Esophagus muscularis mucosa (tissue), 4 donors: Measurements from ENCODE around the gene F10. TPM values are rescaled to one million over a fixed set of nuclear protein-coding genes. Genes with fewer than 3 reads are reported as not detected.

Experiments used
- DNase-seq: peaks from one replicate; pipeline ENCODE4 v3.0.0-alpha.2; 2017; ENCODE audit errors: extremely low spot score
- H3K27ac ChIP-seq, 4 donors: fragments of 200-600 bp; sonication (generic); replicated peaks in 1 of 4; 1 replicate in 3 of 4; 2 replicates in 1 of 4; pipeline ENCODE4 v1.5.1; 2016 to 2019; ENCODE audit warnings: mild to moderate bottlenecking in 1 of 4
- H3K27me3 ChIP-seq, 4 donors: fragments of 200-600 bp; sonication (generic); one replicate each; pipeline versions ENCODE4 v1.5.1 to v1.6.0; 2016 to 2019
- H3K36me3 ChIP-seq, 4 donors: fragments of 200-600 bp; sonication (generic); one replicate each; pipeline ENCODE4 v1.5.1; 2016 to 2019
- H3K4me1 ChIP-seq, 4 donors: fragments of 200-600 bp; sonication (generic); one replicate each; pipeline ENCODE4 v1.5.1; 2016 to 2019
- H3K4me3 ChIP-seq, 4 donors: fragments of 200-600 bp; sonication (generic); 1 replicate in 2 of 4; 2 replicates in 2 of 4; pipeline ENCODE4 v1.5.1; 2016 to 2019; ENCODE audit warnings: mild to moderate bottlenecking in 4 of 4, moderate library complexity in 1 of 4
- H3K9me3 ChIP-seq, 4 donors: fragments of 200-600 bp; sonication (generic); 1 replicate in 3 of 4; 2 replicates in 1 of 4; pipeline ENCODE4 v1.5.1; 2016 to 2019
- EP300 ChIP-seq: sonication (generic); formaldehyde crosslinking; IDR thresholded peaks from one replicate; pipeline ENCODE4 v1.6.1; 2017; ENCODE audit warnings: antibody characterized with exemption
- POLR2A ChIP-seq: fragments of 450-650 bp; IDR thresholded peaks from one replicate; pipeline ENCODE4 v1.6.1; 2017; ENCODE audit warnings: antibody characterized with exemption, moderate library complexity, mild to moderate bottlenecking, low read depth
- POLR2AphosphoS5 ChIP-seq, 2 donors: sonication (generic); formaldehyde crosslinking; IDR thresholded peaks; one replicate each; pipeline ENCODE4 v1.6.1; 2017; ENCODE audit warnings: antibody characterized with exemption in 2 of 2
- WGBS: methylation state at CpG from one replicate; pipeline ENCODE4 v1.1.5; 2018; 5-methylcytosine and 5-hydroxymethylcytosine counted together
- intact Hi-C: fragments of 100-400 bp; cut with DNase I; formaldehyde crosslinking; loops from one replicate; pipeline ENCODE4 v1.15.1; 2023
- total RNA-seq, 4 donors: library from RNA; depleted of rRNA; stranded (reverse); fragments of >200 nt; gene quantifications; one replicate each; pipeline versions ENCODE4 v1.1.0 to v1.2.1, GENCODE V29; 2016
- TF ChIP-seq, protein P1 (sequence below), 3 experiments: fragments of 200-600 bp in 2 of 3; fragments of 450-650 bp in 1 of 3; sonication (generic) in 2 of 3; IDR thresholded peaks; one replicate each; pipeline ENCODE4 v1.5.1; 2017 to 2019; ENCODE audit warnings: antibody characterized with exemption in 3 of 3, mild to moderate bottlenecking in 2 of 3, moderate library complexity in 1 of 3

Gene F10
- total RNA-seq, 4 donors from 2014 or later = 4.6 to 20.5 (median 11.7) TPM

DNA sequence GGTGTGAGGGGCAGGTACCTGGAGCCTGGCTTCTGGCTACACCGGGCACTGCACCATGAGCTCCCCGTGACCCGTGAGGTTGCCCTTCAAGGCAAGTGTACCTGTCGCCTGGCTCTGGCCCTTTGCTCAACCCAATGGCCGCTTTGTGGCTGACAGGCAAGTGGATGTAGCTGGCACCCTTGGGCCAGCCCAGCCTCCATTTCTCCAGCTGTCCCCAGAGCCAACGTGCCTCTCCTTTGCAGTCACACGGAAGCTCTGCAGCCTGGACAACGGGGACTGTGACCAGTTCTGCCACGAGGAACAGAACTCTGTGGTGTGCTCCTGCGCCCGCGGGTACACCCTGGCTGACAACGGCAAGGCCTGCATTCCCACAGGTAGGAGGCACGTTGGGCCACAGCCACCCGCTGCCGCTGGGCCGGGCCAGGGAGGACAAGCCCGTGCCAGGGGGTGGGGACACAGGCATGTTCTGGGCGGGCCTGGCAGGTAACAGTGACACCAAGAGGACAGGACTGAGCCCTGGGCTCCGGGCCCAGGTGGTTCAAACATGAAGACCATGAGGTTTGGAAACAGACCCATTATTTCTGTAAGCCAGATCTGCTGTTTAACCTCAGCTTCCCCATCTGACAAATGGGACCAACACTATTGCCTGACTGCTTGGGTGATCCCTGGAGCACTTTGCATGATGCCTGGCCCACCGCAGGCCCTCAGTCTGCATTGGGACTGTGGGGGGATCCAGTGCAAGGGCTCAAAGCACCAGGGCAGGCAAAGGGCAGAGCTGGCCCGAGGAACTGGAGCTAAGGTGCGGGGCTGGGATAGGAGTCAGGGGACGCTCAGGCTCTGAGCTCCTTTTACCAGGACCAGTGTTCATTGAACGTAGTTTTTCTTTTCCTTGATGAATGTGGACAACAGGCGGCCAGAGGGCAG, 18.3 kb downstream of the F10 start:
- H3K9me3 ChIP-seq = no peaks in the 10 kb centered on the region
- WGBS = 89% methylated on average over 12 of the region's 26 CpGs
- no peaks in the 10 kb centered on the region for H3K27me3 ChIP-seq
- H3K4me3 ChIP-seq = no peak overlapping the region
- peaks cover 0 to 12% (median 0%) of the 10 kb centered on the region in 4 donors for H3K36me3 ChIP-seq
- DNase-seq = no peak
- no peaks in the 10 kb centered on the region for H3K4me1 ChIP-seq
- no peak overlapping the region for H3K27ac ChIP-seq
- intact Hi-C loops = no loop called here
- no peak for TF ChIP-seq EP300
- TF ChIP-seq POLR2AphosphoS5 (IDR thresholded peaks at IDR 0.05) = no peak
- TF ChIP-seq, protein P1, sequence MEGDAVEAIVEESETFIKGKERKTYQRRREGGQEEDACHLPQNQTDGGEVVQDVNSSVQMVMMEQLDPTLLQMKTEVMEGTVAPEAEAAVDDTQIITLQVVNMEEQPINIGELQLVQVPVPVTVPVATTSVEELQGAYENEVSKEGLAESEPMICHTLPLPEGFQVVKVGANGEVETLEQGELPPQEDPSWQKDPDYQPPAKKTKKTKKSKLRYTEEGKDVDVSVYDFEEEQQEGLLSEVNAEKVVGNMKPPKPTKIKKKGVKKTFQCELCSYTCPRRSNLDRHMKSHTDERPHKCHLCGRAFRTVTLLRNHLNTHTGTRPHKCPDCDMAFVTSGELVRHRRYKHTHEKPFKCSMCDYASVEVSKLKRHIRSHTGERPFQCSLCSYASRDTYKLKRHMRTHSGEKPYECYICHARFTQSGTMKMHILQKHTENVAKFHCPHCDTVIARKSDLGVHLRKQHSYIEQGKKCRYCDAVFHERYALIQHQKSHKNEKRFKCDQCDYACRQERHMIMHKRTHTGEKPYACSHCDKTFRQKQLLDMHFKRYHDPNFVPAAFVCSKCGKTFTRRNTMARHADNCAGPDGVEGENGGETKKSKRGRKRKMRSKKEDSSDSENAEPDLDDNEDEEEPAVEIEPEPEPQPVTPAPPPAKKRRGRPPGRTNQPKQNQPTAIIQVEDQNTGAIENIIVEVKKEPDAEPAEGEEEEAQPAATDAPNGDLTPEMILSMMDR (IDR thresholded peaks at IDR 0.05) = no peak
- no peak for TF ChIP-seq POLR2A

DNA sequence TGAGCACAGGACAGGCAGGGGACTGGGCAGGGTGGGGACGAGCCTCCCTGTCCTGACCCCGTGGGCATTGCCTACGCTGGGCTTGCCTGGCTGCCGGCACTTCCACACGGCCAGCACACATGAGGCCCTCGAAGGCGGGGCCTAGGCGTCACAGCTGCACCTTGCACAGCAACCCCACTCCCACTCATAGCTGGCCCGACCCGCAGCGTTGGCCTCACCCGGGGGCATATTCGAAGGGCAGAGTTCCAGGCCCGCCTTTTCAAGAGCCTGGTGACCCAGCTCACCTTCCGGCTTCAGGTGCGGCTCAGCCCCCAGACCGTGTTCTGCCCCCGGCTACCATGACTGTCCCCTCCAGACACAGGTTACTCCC, 19.0 kb downstream of the F10 start:
- no peak for DNase-seq
- 94% methylated on average over 12 of the region's 18 CpGs for WGBS
- peaks cover 0 to 12% (median 0%) of the 10 kb centered on the region in 4 donors for H3K36me3 ChIP-seq

DNA sequence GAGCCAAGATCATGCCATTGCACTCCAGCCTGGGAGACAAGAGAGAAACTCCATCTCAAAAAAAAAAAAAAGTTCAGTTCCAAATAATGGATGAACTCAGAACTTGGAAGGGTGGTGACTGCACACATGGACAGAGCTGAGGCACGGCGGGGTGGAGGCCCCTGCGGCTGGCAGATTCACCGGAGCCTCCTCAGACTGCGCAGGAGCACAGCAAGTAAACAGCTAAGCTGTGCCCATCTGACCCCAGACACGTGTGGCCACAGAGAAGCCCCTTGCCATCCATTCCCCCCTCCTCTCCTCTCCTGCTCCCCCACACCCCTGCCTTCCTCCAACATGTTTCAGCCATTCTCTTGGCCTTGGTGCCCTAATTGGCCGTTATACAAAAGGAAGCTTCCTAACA, 20.3 kb downstream of the F10 start:
- Histone ChIP-seq H3K36me3 (peaks cover 0 to 12% (median 0%) of the 10 kb centered on the region in 4 donors), H3K27ac (no peak overlapping the region), H3K4me1 (no peaks in the 10 kb centered on the region), H3K4me3 (no peak overlapping the region), H3K27me3 (no peaks in the 10 kb centered on the region), H3K9me3 (no peaks in the 10 kb centered on the region)
- no peak for TF ChIP-seq EP300
- TF ChIP-seq, protein P1 (IDR thresholded peaks at IDR 0.05) = no peak
- TF ChIP-seq POLR2AphosphoS5 (IDR thresholded peaks at IDR 0.05) = no peak
- no peak for TF ChIP-seq POLR2A
- no peak for DNase-seq
- WGBS = 78% methylated on average over 7 of the region's 7 CpGs
- intact Hi-C loops = no loop called here

More for the DNA sequence above, 19.0 kb downstream of the F10 start:
- Histone ChIP-seq H3K4me3 (no peak overlapping the region), H3K27ac (no peak overlapping the region), H3K9me3 (no peaks in the 10 kb centered on the region), H3K4me1 (no peaks in the 10 kb centered on the region), H3K27me3 (no peaks in the 10 kb centered on the region)
- TF ChIP-seq POLR2AphosphoS5 (IDR thresholded peaks at IDR 0.05) = no peak
- no peak for TF ChIP-seq POLR2A
- TF ChIP-seq, protein P1 (IDR thresholded peaks at IDR 0.05) = no peak
- no peak for TF ChIP-seq EP300
- intact Hi-C loops = no loop called here

DNA sequence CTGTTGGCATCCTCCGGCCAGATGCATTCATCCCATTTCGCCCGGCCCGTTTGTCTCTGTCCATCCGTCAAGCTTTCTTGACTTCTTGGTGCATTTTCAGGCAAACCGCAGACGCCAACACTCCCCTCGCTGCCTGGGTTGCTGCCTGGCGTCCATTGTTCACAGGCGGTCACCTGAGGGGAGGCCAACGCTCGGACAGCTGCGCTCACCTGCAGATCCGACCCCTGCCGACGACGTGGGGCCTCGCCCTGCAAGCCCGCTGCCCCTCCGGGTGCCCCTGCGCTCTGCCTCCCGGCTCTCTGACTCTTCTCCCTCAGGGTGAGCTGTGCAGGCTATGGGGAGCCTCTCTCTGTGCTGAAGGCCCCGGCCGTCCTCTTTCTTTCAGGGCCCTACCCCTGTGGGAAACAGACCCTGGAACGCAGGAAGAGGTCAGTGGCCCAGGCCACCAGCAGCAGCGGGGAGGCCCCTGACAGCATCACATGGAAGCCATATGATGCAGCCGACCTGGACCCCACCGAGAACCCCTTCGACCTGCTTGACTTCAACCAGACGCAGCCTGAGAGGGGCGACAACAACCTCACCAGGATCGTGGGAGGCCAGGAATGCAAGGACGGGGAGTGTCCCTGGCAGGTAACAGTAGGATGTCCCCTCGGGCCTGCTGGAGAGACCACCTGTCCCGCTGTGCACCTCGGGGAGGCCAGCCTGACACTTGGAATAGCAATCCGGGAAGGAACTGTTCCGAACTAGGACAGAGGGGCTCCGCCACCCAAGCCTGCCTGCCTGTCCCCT, 21.1 kb downstream of the F10 start:
- WGBS = 91% methylated on average over 39 of the region's 39 CpGs
- Histone ChIP-seq H3K27ac (no peak overlapping the region), H3K4me1 (no peaks in the 10 kb centered on the region), H3K4me3 (no peak overlapping the region), H3K36me3 (peaks cover 0 to 12% (median 0%) of the 10 kb centered on the region in 4 donors), H3K27me3 (no peaks in the 10 kb centered on the region), H3K9me3 (no peaks in the 10 kb centered on the region)
- DNase-seq = no peak
- intact Hi-C loops = no loop called here
- TF ChIP-seq POLR2AphosphoS5 (IDR thresholded peaks at IDR 0.05) = no peak
- no peak for TF ChIP-seq EP300
- TF ChIP-seq, protein P1 (IDR thresholded peaks at IDR 0.05) = no peak
- no peak for TF ChIP-seq POLR2A
